Esophagus squamous epithelium (tissue), 5 donors: Measurements from ENCODE around the gene CDK8. TPM values are rescaled to one million over a fixed set of nuclear protein-coding genes. Genes with fewer than 3 reads are reported as not detected.

ENCODE experiments used
- DNase-seq: peaks from one replicate; lab custom pipeline; 2025; lab: John Stamatoyannopoulos, UW
- H3K27ac ChIP-seq, 4 donors: fragments of 200-600 bp; sonication (generic); one replicate each; pipeline ENCODE4 v1.5.1; 2016 to 2019; ENCODE audit warnings: mild to moderate bottlenecking in 1 of 4
- H3K27me3 ChIP-seq, 4 donors: fragments of 200-600 bp; sonication (generic); 1 replicate in 3 of 4; 2 replicates in 1 of 4; pipeline versions ENCODE4 v1.5.1 to v1.6.0; 2017 to 2021; ENCODE audit warnings: antibody characterized with exemption in 1 of 4
- H3K36me3 ChIP-seq, 3 donors: fragments of 200-600 bp; sonication (generic); one replicate each; pipeline ENCODE4 v1.5.1; 2016 to 2019
- H3K4me1 ChIP-seq, 3 donors: fragments of 200-600 bp; sonication (generic); one replicate each; pipeline ENCODE4 v1.5.1; 2017 to 2019
- H3K4me3 ChIP-seq, 4 donors: fragments of 200-600 bp; sonication (generic); 1 replicate in 3 of 4; 2 replicates in 1 of 4; pipeline ENCODE4 v1.5.1; 2016 to 2019; ENCODE audit warnings: mild to moderate bottlenecking in 2 of 4, moderate library complexity in 1 of 4
- H3K9me3 ChIP-seq, 3 donors: fragments of 200-600 bp; sonication (generic); one replicate each; pipeline ENCODE4 v1.5.1; 2016 to 2019
- CTCF ChIP-seq, 6 experiments: fragments of 450-650 bp in 4 of 6; fragments of 200-600 bp in 2 of 6; sonication (generic) in 2 of 6; IDR thresholded peaks; one replicate each; pipeline ENCODE4 v1.5.1; 2016 to 2019; ENCODE audit warnings: antibody characterized with exemption in 6 of 6, mild to moderate bottlenecking in 4 of 6, moderate library complexity in 4 of 6
- POLR2A ChIP-seq, 4 donors: fragments of 450-650 bp; IDR thresholded peaks; one replicate each; pipeline ENCODE4 v1.6.1; 2017; ENCODE audit warnings: antibody characterized with exemption in 4 of 4, mild to moderate bottlenecking in 4 of 4, moderate library complexity in 3 of 4
- WGBS, 2 donors: methylation state at CpG; one replicate each; pipeline ENCODE4 v1.1.5; 2018; 5-methylcytosine and 5-hydroxymethylcytosine counted together
- intact Hi-C: fragments of 100-400 bp; cut with DNase I; formaldehyde crosslinking; loops from one replicate; pipeline ENCODE4 v1.15.0; 2022
- total RNA-seq, 4 donors: library from RNA; depleted of rRNA; stranded (reverse); fragments of >200 nt; gene quantifications; one replicate each; pipeline ENCODE4 v1.1.0, GENCODE V29; 2016
- donor health status: DM: yes; HTN: yes; CAD: no.

The CDK8 gene
- total RNA-seq, 4 donors from 2014 or later = 8.0 to 16.8 (median 12.7) TPM

- Histone ChIP-seq H3K9me3 (no peaks in the 10 kb centered on the region), H3K4me1 (no peaks in the 10 kb centered on the region), H3K4me3 (no peak overlapping the region), H3K27me3 (no peaks in the 10 kb centered on the region), H3K27ac (no peak overlapping the region), H3K36me3 (no peaks in the 10 kb centered on the region)
- TF ChIP-seq POLR2A (IDR thresholded peaks at IDR 0.05) (no peak), CTCF (IDR thresholded peaks at IDR 0.05) (no peak)
- intact Hi-C loops = no loop called here
- 78 to 86% methylated on average over 6 of the region's 6 CpGs for WGBS, 2 donors
- no peak for DNase-seq
Measured at GRCh38 chr13:26300140-26300539, 46.2 kb downstream of the CDK8 start.

- 88 to 100% methylated on average over 1 of the region's 1 CpG for WGBS, 2 donors
- Histone ChIP-seq H3K9me3 (no peaks in the 10 kb centered on the region), H3K4me3 (no peak overlapping the region), H3K4me1 (peaks cover 0 to 3% (median 0%) of the 10 kb centered on the region in 3 donors), H3K27me3 (no peaks in the 10 kb centered on the region), H3K36me3 (no peaks in the 10 kb centered on the region), H3K27ac (no peak overlapping the region)
- intact Hi-C loops = no loop called here
- TF ChIP-seq POLR2A (IDR thresholded peaks at IDR 0.05) (no peak), CTCF (IDR thresholded peaks at IDR 0.05) (no peak)
- no peak for DNase-seq
Measured at GRCh38 chr13:26305676-26306075, 51.7 kb downstream of the CDK8 start.

GRCh38 chr13:26307701-26308100 is 53.8 kb downstream of the CDK8 start:
- no peak overlapping the region for H3K4me3 ChIP-seq
- no peak for DNase-seq
- TF ChIP-seq CTCF (IDR thresholded peaks at IDR 0.05) = no peak
- TF ChIP-seq POLR2A (IDR thresholded peaks at IDR 0.05) = no peak
- intact Hi-C loops = no loop called here
- H3K9me3 ChIP-seq = no peaks in the 10 kb centered on the region
- no peaks in the 10 kb centered on the region for H3K27me3 ChIP-seq
- H3K4me1 ChIP-seq = peaks cover 0 to 3% (median 0%) of the 10 kb centered on the region in 3 donors
- no peaks in the 10 kb centered on the region for H3K36me3 ChIP-seq
- no peak overlapping the region for H3K27ac ChIP-seq
- 36 to 66% methylated on average over 1 of the region's 1 CpG for whole genome bisulfite sequencing, 2 donors

GRCh38 chr13:26308250-26308649 is 54.3 kb downstream of the CDK8 start:
- intact Hi-C loops = no loop called here
- Histone ChIP-seq H3K4me1 (peaks cover 0 to 3% (median 0%) of the 10 kb centered on the region in 3 donors), H3K27me3 (no peaks in the 10 kb centered on the region), H3K36me3 (no peaks in the 10 kb centered on the region), H3K9me3 (no peaks in the 10 kb centered on the region), H3K27ac (no peak overlapping the region), H3K4me3 (no peak overlapping the region)
- TF ChIP-seq CTCF (IDR thresholded peaks at IDR 0.05) (no peak), POLR2A (IDR thresholded peaks at IDR 0.05) (no peak)
- DNase-seq = no peak

GRCh38 chr13:26308836-26309235 is 54.9 kb downstream of the CDK8 start:
- Histone ChIP-seq H3K4me3 (no peak overlapping the region), H3K27ac (no peak overlapping the region), H3K4me1 (peaks cover 0 to 3% (median 0%) of the 10 kb centered on the region in 3 donors), H3K27me3 (no peaks in the 10 kb centered on the region), H3K36me3 (no peaks in the 10 kb centered on the region), H3K9me3 (no peaks in the 10 kb centered on the region)
- intact Hi-C loops = no loop called here
- TF ChIP-seq CTCF (IDR thresholded peaks at IDR 0.05) = no peak
- no peak for TF ChIP-seq POLR2A (IDR thresholded peaks at IDR 0.05)
- DNase-seq = no peak
- 92 to 94% methylated on average over 6 of the region's 6 CpGs for WGBS, 2 donors
